Neural cell (in vitro differentiated cells): ENCODE data around the gene BTBD7.

ENCODE experiments used
- POLR2AphosphoS5 ChIP-seq: IDR thresholded peaks from 2 replicates; pipeline ENCODE4 v1.6.1; 2012
- RAD21 ChIP-seq: fragments of 450-650 bp; conservative IDR thresholded peaks from 2 replicates; pipeline ENCODE4 v1.6.1; 2014; ENCODE audit warnings: antibody characterized with exemption, mild to moderate bottlenecking, moderate library complexity
- SMC3 ChIP-seq: fragments of 450-650 bp; conservative IDR thresholded peaks from 2 replicates; pipeline ENCODE4 v1.6.1; 2014; ENCODE audit warnings: antibody characterized with exemption, mild to moderate bottlenecking, moderate library complexity; ENCODE audit not compliant: poor library complexity
- TF ChIP-seq, protein P1 (sequence below): fragments of 450-650 bp; IDR thresholded peaks from 2 replicates; pipeline ENCODE4 v1.5.1; 2014; ENCODE audit warnings: antibody characterized with exemption, mild to moderate bottlenecking, moderate library complexity; ENCODE audit not compliant: poor library complexity, severe bottlenecking
- TF ChIP-seq, protein P2 (sequence below): IDR thresholded peaks from 2 replicates; pipeline ENCODE4 v1.6.1; 2012; ENCODE audit warnings: borderline replicate concordance

DNA sequence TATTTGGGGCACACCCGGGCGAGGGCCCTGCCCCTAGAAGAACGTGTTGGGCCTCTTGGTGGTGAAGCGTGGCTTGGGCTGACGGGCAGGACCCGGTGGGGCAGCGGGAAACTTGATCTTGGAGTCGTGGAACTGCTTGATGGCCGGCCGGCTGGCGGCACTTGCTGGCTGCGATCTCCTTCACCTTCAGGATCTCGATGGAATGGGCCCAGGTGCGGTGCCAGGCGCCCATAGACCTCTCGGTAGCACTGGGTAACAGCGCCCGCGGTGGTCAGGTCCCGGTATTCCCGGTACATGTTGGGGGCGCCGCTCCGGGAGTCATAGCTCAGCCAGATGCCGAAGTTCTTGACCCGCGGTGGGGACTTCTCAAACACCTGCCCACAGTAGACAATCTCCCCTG is 109.3 kb downstream of the BTBD7 start:
- TF ChIP-seq, protein P1, sequence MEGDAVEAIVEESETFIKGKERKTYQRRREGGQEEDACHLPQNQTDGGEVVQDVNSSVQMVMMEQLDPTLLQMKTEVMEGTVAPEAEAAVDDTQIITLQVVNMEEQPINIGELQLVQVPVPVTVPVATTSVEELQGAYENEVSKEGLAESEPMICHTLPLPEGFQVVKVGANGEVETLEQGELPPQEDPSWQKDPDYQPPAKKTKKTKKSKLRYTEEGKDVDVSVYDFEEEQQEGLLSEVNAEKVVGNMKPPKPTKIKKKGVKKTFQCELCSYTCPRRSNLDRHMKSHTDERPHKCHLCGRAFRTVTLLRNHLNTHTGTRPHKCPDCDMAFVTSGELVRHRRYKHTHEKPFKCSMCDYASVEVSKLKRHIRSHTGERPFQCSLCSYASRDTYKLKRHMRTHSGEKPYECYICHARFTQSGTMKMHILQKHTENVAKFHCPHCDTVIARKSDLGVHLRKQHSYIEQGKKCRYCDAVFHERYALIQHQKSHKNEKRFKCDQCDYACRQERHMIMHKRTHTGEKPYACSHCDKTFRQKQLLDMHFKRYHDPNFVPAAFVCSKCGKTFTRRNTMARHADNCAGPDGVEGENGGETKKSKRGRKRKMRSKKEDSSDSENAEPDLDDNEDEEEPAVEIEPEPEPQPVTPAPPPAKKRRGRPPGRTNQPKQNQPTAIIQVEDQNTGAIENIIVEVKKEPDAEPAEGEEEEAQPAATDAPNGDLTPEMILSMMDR = no peak
- no peak for TF ChIP-seq POLR2AphosphoS5
- TF ChIP-seq, protein P2, sequence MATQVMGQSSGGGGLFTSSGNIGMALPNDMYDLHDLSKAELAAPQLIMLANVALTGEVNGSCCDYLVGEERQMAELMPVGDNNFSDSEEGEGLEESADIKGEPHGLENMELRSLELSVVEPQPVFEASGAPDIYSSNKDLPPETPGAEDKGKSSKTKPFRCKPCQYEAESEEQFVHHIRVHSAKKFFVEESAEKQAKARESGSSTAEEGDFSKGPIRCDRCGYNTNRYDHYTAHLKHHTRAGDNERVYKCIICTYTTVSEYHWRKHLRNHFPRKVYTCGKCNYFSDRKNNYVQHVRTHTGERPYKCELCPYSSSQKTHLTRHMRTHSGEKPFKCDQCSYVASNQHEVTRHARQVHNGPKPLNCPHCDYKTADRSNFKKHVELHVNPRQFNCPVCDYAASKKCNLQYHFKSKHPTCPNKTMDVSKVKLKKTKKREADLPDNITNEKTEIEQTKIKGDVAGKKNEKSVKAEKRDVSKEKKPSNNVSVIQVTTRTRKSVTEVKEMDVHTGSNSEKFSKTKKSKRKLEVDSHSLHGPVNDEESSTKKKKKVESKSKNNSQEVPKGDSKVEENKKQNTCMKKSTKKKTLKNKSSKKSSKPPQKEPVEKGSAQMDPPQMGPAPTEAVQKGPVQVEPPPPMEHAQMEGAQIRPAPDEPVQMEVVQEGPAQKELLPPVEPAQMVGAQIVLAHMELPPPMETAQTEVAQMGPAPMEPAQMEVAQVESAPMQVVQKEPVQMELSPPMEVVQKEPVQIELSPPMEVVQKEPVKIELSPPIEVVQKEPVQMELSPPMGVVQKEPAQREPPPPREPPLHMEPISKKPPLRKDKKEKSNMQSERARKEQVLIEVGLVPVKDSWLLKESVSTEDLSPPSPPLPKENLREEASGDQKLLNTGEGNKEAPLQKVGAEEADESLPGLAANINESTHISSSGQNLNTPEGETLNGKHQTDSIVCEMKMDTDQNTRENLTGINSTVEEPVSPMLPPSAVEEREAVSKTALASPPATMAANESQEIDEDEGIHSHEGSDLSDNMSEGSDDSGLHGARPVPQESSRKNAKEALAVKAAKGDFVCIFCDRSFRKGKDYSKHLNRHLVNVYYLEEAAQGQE = no peak
- TF ChIP-seq SMC3 = no peak
- TF ChIP-seq RAD21 = no peak
